Panc1 (cell line): ENCODE data around the gene ZFP90. TPM values are rescaled to one million over a fixed set of nuclear protein-coding genes. Genes with fewer than 3 reads are reported as not detected.

ENCODE experiments used
- ATAC-seq: fragments of 200-7000 bp; cut with Tn5 transposase; 2 replicates; pipeline ENCODE4 v1.9.1; 2020; ENCODE audit warnings: mild to moderate bottlenecking, moderate library complexity
- BruUV-seq: library from RNA; stranded (reverse); fragments of 400-500 nt; replicated peaks from 2 replicates; lab custom pipeline; 2021; lab: Mats Ljungman, UMichigan
- CTCF ChIA-PET: fragments of 300-600 bp; sonication (Branson Sonifier 250); formaldehyde crosslinking; loops from one replicate; lab custom pipeline; 2022; ENCODE audit warnings: antibody characterized with exemption; lab: Charles Lee
- POLR2A ChIA-PET: fragments of 300-600 bp; sonication (Branson Sonifier 250); formaldehyde crosslinking; loops from one replicate; lab custom pipeline; 2022; ENCODE audit warnings: antibody characterized with exemption; lab: Charles Lee
- DNase-seq: peaks from one replicate; pipeline ENCODE4 v3.0.0-alpha.2; 2010; ENCODE audit warnings: low read depth, low spot score
- H3K27ac ChIP-seq: 2 replicates; pipeline ENCODE4 v1.5.1; 2011; ENCODE audit warnings: mild to moderate bottlenecking, low read length, inconsistent platforms
- H3K27me3 ChIP-seq: fragments of 200-500 bp; sonication (Bioruptor generic); 2 replicates; pipeline ENCODE4 v1.6.0; 2014; ENCODE audit warnings: low read length, inconsistent platforms; ENCODE audit not compliant: control insufficient read depth, insufficient read depth
- H3K36me3 ChIP-seq: fragments of 200-500 bp; sonication (Bioruptor generic); 2 replicates; pipeline ENCODE4 v1.5.1; 2014; ENCODE audit warnings: inconsistent platforms, mild to moderate bottlenecking, low read length, moderate library complexity; ENCODE audit not compliant: control insufficient read depth, insufficient read depth
- H3K4me1 ChIP-seq: 2 replicates; pipeline ENCODE4 v1.5.1; 2011; ENCODE audit warnings: inconsistent platforms, mild to moderate bottlenecking, low read length, moderate library complexity; ENCODE audit not compliant: control insufficient read depth, insufficient read depth
- H3K4me3 ChIP-seq, 2 experiments: 2 replicates each; pipeline ENCODE4 v1.5.1; 2011 to 2012; ENCODE audit warnings: low read depth in 2 of 2, low read length in 2 of 2, mild to moderate bottlenecking in 2 of 2, inconsistent platforms in 1 of 2, moderate library complexity in 1 of 2
- H3K9me3 ChIP-seq: fragments of 200-500 bp; sonication (Bioruptor generic); 2 replicates; pipeline ENCODE4 v1.5.1; 2014; ENCODE audit warnings: low read depth, mild to moderate bottlenecking, inconsistent platforms, low read length, moderate library complexity; ENCODE audit not compliant: control insufficient read depth, insufficient read depth
- POLR2AphosphoS5 ChIP-seq: IDR thresholded peaks from 2 replicates; pipeline ENCODE4 v1.6.1; 2012; ENCODE audit warnings: mild to moderate bottlenecking, low read depth, low read length, moderate library complexity
- REST ChIP-seq, 2 experiments: IDR thresholded peaks; 2 replicates each; pipeline ENCODE4 v1.6.1; 2011 to 2012; ENCODE audit warnings: low read depth in 2 of 2, control low read depth in 1 of 2, low read length in 1 of 2, mild to moderate bottlenecking in 1 of 2, moderate library complexity in 1 of 2; ENCODE audit not compliant: insufficient read depth in 1 of 2
- SIN3A ChIP-seq: IDR thresholded peaks from 2 replicates; pipeline ENCODE4 v1.6.1; 2012; ENCODE audit warnings: low read depth, mild to moderate bottlenecking, low read length, moderate library complexity, borderline replicate concordance; ENCODE audit not compliant: insufficient read depth
- TCF7L2 ChIP-seq: IDR thresholded peaks from 2 replicates; pipeline ENCODE4 v1.6.1; 2011; ENCODE audit warnings: mild to moderate bottlenecking, low read depth, low read length, inconsistent platforms
- in situ Hi-C: cut with HindIII; loops from 2 replicates; pipeline ENCODE4 v1.10.0; 2016; ENCODE audit warnings: low sequenced_read_pairs, low pct_unique_long_range_greater_than_20kb
- intact Hi-C: fragments of 100-400 bp; cut with micrococcal nuclease; formaldehyde crosslinking; loops from one replicate; pipeline ENCODE4 v1.10.0; 2022; ENCODE audit not compliant: unreplicated experiment
- total RNA-seq: library from RNA; stranded (reverse); gene quantifications from one replicate; pipeline ENCODE4 v1.2.1, GENCODE V29; 2021; ENCODE audit not compliant: unreplicated experiment
- TF ChIP-seq, protein P1 (sequence below): fragments of 450-650 bp; IDR thresholded peaks from 2 replicates; pipeline ENCODE4 v1.5.1; 2017; ENCODE audit warnings: mild to moderate bottlenecking

ZFP90 gene
- total RNA-seq, 1 experiment from 2014 or later, result 16.8 TPM

GRCh38 chr16:68599586-68599985, 60.5 kb downstream of the ZFP90 start:
- Histone ChIP-seq H3K9me3 (no peaks in the 10 kb centered on the region), H3K4me3 (no peak overlapping the region), H3K36me3 (no peaks in the 10 kb centered on the region), H3K4me1 (no peaks in the 10 kb centered on the region), H3K27ac (no peak overlapping the region), H3K27me3 (no peaks in the 10 kb centered on the region)
- intact Hi-C loops, result loop anchor here (10.0 kb wide), 2 partner anchors 85 to 205 kb away; no protein-coding TSS in a partner anchor
- in situ Hi-C loops, result no loop called here
- POLR2A ChIA-PET, result interaction anchor here (0.7 kb wide), 1 partner anchor 17 kb away, joined by 3 read pairs; no protein-coding TSS in a partner anchor
- DNase-seq (no peak), ATAC-seq (no peak)
- CTCF ChIA-PET, result no interaction called here
- TF ChIP-seq REST (IDR thresholded peaks at IDR 0.05; ENCODE audit: insufficient read depth in 1 of 2, low read depth in 2 of 2, low read length in 1 of 2), result no peak
- TF ChIP-seq SIN3A, result no peak
- TF ChIP-seq POLR2AphosphoS5, result no peak
- TF ChIP-seq, protein P1, sequence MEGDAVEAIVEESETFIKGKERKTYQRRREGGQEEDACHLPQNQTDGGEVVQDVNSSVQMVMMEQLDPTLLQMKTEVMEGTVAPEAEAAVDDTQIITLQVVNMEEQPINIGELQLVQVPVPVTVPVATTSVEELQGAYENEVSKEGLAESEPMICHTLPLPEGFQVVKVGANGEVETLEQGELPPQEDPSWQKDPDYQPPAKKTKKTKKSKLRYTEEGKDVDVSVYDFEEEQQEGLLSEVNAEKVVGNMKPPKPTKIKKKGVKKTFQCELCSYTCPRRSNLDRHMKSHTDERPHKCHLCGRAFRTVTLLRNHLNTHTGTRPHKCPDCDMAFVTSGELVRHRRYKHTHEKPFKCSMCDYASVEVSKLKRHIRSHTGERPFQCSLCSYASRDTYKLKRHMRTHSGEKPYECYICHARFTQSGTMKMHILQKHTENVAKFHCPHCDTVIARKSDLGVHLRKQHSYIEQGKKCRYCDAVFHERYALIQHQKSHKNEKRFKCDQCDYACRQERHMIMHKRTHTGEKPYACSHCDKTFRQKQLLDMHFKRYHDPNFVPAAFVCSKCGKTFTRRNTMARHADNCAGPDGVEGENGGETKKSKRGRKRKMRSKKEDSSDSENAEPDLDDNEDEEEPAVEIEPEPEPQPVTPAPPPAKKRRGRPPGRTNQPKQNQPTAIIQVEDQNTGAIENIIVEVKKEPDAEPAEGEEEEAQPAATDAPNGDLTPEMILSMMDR, result no peak
- no peak for TF ChIP-seq TCF7L2
- BruUV-seq, result no TSS peak

- intact Hi-C loops (no loop called here), in situ Hi-C loops (no loop called here)
- H3K27ac ChIP-seq, result no peak overlapping the region
- POLR2A ChIA-PET, result no interaction called here
- ATAC-seq, result no peak
- no peaks in the 10 kb centered on the region for H3K36me3 ChIP-seq
- no peaks in the 10 kb centered on the region for H3K27me3 ChIP-seq
- H3K4me1 ChIP-seq, result no peaks in the 10 kb centered on the region
- CTCF ChIA-PET, result no interaction called here
- DNase-seq, result no peak
- no TSS peak for BruUV-seq
- no peak overlapping the region for H3K4me3 ChIP-seq
- TF ChIP-seq, protein P1, result no peak
- TF ChIP-seq REST (IDR thresholded peaks at IDR 0.05; ENCODE audit: insufficient read depth in 1 of 2, low read depth in 2 of 2, low read length in 1 of 2) (no peak), POLR2AphosphoS5 (no peak), TCF7L2 (no peak), SIN3A (no peak)
- no peaks in the 10 kb centered on the region for H3K9me3 ChIP-seq
Observed at GRCh38 chr16:68605746-68606145, 66.7 kb downstream of the ZFP90 start.
